GM18858 (cell line): Measurements from ENCODE around the gene LAMA2.

ENCODE experiments used
- ATAC-seq: cut with Tn5 transposase; IDR thresholded peaks from one replicate; pipeline ENCODE4 v1.9.1; 2021; ENCODE audit not compliant: unreplicated experiment

Gene LAMA2

GRCh38 chr6:129507059-129507807 lies 624.3 kb downstream of the LAMA2 start:
- no peak for ATAC-seq

GRCh38 chr6:129507846-129508245 lies 624.9 kb downstream of the LAMA2 start:
- no peak for ATAC-seq

GRCh38 chr6:129508477-129509145 lies 625.7 kb downstream of the LAMA2 start:
- ATAC-seq, result no peak

- ATAC-seq, result no peak
Measured at GRCh38 chr6:129510950-129511349, 628.0 kb downstream of the LAMA2 start.

GRCh38 chr6:129513471-129513870 lies 630.5 kb downstream of the LAMA2 start:
- ATAC-seq, result no peak

GRCh38 chr6:129515004-129515403 lies 632.1 kb downstream of the LAMA2 start:
- ATAC-seq, result no peak

- no peak for ATAC-seq
Measured at GRCh38 chr6:129516005-129516404, 633.1 kb downstream of the LAMA2 start.

- ATAC-seq, result no peak
Measured at GRCh38 chr6:129516787-129517186, 633.8 kb downstream of the LAMA2 start.

- ATAC-seq, result no peak
Measured at GRCh38 chr6:129517288-129517687, 634.4 kb downstream of the LAMA2 start.

GRCh38 chr6:129519750-129520149 lies 636.8 kb downstream of the LAMA2 start:
- ATAC-seq, result no peak

- ATAC-seq, result no peak
Measured at GRCh38 chr6:129521946-129522345, 639.0 kb downstream of the LAMA2 start.

GRCh38 chr6:129523816-129524215 lies 640.9 kb downstream of the LAMA2 start:
- ATAC-seq, result no peak

- no peak for ATAC-seq
Measured at GRCh38 chr6:129525055-129525454, 642.1 kb downstream of the LAMA2 start.

- ATAC-seq, result no peak
Measured at GRCh38 chr6:129534926-129535325, 652.0 kb downstream of the LAMA2 start.

- ATAC-seq, result no peak
Measured at GRCh38 chr6:129536271-129536670, 653.3 kb downstream of the LAMA2 start.

- ATAC-seq, result no peak
Measured at GRCh38 chr6:129539032-129539431, 656.1 kb downstream of the LAMA2 start.

GRCh38 chr6:129542705-129543104 lies 659.8 kb downstream of the LAMA2 start:
- no peak for ATAC-seq

GRCh38 chr6:129543981-129544380 lies 661.0 kb downstream of the LAMA2 start:
- no peak for ATAC-seq

- no peak for ATAC-seq
Measured at GRCh38 chr6:129544892-129545612, 662.1 kb downstream of the LAMA2 start.

GRCh38 chr6:129546702-129547101 lies 663.8 kb downstream of the LAMA2 start:
- ATAC-seq, result no peak

GRCh38 chr6:129551486-129551885 lies 668.5 kb downstream of the LAMA2 start:
- ATAC-seq, result no peak

- ATAC-seq, result no peak
Measured at GRCh38 chr6:129552413-129552812, 669.5 kb downstream of the LAMA2 start.
